HG02759 (cell line): ENCODE measurements around the gene FANCC.
"Not testable (repeated sequence)": the region's sequence is repeated elsewhere in the genome, so short reads cannot be mapped to it uniquely, and the experiment has no call there.

Source experiments
- ATAC-seq: cut with Tn5 transposase; IDR thresholded peaks from one replicate; pipeline ENCODE4 v1.9.1; 2021; ENCODE audit warnings: mild to moderate bottlenecking, moderate library complexity; ENCODE audit not compliant: unreplicated experiment

FANCC gene

DNA sequence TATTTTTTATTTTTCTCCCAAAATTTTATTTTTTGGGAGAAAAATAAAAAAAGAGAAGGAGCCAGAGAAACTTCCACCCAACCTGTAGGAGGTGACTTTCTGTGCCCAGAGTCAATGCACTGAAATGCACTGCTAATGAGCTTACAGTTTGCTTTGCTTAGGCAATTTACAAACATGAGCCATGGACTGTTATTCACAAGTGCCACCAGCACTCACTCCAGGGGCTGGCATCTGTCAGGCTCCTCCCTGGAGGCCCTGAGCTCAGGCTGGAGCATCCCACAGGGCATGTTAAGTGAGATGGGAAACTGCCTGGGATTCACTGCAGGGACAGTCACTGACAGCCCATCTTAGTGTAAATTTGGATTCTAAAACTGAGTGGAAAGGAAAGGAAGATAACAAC, 74.9 kb downstream of the FANCC start:
- ATAC-seq, result no peak

DNA sequence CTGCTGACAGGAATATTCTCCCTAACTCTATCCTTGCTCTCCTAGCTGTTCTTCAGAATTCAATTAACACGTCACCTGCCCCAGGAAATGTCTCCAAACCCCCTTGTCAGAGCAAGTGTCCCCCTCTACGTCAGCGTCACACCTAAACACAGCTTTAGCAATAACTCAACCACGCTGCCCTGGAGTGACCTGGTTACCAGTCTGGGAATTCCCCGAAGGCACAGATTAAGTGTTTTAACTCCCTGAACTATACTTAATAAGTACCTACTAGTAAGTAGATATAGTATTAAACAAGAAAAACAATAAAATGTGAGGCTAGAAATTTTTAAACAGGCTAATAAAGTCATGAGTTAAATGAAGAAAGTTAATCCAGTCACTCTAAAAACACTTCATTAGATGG, 78.4 kb downstream of the FANCC start:
- no peak for ATAC-seq

DNA sequence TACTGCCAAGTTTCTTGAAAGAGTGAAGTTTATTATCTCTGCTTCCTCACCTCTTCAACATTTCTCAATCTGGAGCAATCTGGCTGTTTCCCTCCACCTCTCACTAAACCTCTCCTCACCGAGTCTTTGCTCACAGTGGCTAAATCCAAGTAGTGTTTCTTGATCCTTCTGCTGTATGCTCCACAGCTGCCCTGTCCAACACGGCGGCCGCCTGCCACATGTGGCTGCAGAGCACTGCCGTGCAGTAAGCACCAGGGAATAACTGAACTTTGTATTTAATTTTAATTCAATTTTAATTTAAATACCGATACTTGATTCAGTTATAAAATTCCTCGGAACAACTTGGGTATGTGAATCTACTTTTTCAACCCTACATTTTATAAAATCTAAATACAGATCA, 80.2 kb downstream of the FANCC start:
- ATAC-seq, result no peak

DNA sequence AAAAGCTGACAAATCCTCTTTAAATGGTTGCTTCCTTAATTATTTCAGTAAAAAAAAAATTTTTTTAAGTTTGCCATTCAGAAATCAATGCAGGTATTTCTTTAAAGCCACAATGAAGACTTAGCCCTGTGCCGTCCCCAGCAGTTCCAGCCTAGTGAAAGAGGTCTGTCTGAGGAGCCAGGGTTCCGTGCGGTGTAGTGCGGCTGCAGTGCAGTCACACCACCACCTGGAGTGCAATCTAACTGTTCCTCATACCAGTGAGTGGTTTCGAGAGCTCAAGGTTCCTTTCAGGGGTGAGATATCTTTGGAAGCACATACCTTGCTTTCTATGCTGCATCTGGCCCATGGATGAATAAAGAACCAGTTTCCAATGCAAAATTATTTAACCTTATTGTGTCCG, 87.5 kb downstream of the FANCC start:
- ATAC-seq, result no peak

DNA sequence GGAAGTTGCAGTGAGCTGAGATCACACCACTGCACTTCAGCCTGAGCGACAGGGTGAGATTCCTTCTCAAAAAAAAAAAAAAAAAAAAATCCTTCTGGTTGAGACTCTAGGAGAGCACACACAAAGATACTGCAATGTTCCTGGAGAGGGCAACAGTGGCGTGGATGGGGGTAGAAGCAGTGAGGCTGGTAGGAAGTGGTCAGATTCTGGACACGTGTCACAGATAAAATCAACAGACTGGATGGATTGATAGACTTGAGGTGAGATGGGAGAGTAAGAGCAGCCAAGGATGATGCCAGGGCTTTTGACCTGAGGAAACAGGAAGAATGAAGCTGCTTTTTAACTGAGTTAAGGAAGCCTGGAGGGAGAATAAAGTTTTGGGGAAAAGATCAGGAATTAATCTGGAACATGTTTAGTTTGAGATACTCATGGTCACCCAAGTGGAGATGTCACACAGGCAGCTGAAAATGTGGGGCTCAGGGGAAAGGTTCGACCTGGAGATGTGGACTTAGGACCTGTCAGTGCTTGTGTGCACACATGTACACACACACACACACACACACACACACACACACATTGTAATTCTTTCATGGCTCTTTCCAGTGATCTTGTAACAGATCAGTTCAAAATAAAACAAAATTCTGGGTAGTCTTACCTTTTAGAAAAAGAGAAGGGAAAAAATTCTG, 88.1 kb downstream of the FANCC start:
- no peak for ATAC-seq

DNA sequence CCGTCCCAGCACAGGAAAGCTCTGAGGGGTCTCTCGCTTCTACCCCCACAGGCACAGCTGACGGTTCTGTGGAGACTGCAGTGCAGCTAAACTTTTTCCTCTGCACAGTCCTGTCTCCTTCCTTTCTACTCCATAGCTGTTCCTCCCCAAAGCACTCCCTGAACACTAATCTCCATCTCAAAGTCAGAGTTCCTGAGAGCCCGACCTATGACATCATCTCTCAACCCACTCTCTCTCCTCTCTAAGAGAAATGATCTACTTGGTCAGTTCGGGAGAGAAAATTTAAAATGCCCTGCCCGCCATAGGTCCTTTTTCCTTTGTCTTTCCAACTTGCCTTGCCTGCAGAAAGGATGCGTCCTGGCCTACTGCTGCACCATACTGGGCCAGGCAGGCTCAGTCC, 90.6 kb downstream of the FANCC start:
- ATAC-seq, result no peak

DNA sequence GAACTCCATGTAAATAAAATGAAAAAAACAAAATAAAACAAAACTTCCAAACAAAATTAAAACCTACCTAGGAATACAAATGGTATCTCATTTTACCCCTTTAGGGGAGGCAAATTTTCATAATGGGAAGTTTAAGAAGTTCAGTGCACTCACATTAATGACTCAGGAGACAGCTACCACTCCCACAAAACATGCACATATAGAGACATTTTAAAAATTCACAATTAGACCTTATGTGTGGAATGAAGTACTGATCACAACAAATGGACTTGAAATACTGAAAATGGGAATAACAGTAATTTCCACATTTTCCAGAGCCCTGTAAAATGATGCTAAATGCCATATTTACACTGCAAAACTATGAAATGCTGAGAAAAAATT, 91.8 kb downstream of the FANCC start:
- ATAC-seq, result no peak

DNA sequence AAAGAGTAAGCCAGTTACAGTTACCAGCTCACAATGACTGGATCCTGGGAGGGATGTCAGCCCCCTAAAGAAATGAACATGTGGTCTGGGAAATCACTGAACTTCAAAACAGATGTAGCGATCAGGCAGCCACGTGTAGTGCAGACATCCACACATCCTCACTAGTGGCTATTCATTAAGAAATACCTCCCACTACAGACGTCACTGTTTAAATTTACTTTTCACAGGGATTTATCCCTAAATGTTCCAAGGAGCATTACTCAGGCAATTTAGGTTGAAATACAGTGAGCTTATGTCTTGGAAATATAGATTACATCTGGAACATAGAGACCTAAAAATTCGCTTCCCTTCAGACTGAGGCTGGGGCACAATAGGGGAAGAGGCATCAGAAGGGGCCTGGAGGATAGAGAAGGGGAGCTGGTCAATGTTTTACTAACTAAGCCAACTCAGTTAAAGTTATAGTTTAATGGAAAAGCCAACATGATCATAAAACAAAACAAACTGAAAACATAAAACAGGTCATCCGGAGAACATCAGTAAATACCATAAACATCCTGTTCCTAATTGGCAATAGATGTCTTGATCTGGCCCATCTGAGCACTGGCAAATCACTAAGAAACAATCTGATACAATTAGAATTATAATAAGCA, 92.3 kb downstream of the FANCC start:
- no peak for ATAC-seq

DNA sequence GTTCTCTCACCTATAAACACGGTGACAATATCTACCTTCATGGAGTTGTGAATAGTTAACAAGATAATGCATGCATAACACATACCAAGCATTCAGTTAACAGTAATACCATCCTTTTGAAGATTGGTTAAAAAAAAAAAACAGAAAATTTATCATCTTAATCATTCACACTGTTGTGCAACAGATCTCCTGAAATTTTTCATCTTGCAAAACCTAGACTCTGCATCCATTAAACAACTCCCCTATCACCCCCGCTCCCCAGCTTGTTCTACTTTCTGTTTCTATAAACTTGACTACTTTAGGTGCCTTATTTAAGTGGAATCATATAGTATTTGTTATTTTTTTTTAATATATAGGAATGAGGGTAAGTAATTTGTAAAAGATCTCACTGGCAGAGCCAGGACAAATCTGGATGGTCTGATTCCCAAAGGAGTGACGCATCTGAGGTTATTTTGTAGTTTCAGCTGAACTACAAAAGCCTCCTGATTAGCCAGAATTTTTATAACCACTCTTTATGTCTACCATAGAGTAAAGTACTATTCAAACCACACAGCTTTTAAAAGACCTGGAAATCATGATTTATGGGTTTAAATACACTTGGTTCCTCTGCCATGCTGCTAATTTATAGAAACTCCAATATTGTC, 93.0 kb downstream of the FANCC start:
- ATAC-seq, result no peak

DNA sequence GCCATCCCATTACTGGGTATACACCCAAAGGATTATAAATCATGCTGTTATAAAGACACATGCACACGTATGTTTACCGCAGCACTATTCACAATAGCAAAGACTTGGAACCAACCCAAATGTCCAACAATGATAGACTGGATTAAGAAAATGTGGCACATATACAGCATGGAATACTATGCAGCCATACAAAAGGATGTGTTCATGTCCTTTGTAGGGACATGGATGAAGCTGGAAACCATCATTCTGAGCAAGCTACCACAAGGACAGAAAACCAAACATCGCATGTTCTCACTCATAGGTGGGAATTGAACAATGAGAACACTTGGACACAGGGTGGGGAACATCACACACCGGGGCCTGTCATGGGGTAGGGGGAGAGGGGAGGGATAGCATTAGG, 97.2 kb downstream of the FANCC start:
- not testable (repeated sequence) for ATAC-seq

DNA sequence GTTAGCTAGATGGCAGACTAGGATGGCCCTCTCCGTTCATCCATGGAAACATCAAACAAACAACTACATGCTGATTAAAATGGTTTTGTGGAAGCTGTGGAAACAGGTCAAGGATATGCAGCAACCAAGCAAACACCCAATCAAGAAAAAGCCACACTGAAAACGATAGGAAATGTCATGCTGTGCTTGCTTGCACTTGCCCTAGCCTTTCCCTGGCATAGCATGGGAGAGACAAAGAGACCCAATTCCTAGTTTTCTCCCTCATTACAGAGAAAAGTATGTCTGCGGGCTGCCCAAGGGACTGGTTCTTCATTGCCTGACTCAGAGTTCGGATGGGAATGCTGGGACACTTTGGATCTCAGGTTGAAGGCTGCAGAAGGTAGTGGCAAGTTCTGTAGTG, 98.7 kb downstream of the FANCC start:
- no peak for ATAC-seq

DNA sequence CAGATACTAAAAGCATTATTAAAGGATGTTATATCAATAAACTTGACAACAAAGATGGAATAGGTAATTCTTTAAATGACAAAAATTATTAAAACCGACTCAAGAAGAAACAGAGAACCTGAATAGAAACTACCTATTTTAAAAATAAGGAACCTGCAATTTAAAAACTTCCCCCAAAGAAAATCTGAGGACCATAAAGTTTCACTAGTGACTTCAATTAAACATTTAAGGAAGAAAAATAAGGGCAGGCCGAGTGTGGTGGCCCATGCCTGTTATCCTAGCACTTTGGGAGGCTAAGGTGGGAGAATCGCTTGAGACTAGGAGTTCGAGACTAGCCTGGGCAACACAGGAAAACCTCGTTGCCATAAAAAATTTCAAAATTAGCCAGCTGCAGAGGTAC, 99.6 kb downstream of the FANCC start:
- ATAC-seq, result no peak

DNA sequence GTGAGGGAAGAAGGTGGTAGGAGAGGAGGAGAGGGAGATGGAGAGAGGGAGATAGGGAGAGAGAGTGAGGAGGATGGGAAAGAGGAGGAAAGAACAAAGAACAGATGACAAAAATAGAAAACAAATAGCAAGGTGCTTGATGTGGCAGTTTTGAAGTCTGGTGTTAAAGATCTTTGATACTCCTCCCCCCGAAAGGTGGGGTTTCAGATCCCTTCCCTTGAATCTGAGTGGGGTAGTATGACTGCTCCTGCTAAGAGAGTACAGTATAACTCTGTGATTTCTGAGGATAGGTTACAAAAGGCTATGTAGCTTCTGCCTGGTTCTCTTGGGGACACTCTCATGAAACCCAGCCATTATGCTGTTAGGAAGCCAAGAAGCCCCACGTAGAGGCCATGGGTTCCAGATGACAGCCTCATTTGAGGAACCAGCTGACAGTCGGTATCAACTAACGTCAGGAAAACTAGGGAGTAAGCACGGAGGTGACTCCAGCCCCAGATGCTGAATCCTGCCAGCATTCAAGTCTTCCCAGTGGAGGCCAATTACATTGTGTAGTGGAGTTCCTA, 102.1 kb downstream of the FANCC start:
- no peak for ATAC-seq

DNA sequence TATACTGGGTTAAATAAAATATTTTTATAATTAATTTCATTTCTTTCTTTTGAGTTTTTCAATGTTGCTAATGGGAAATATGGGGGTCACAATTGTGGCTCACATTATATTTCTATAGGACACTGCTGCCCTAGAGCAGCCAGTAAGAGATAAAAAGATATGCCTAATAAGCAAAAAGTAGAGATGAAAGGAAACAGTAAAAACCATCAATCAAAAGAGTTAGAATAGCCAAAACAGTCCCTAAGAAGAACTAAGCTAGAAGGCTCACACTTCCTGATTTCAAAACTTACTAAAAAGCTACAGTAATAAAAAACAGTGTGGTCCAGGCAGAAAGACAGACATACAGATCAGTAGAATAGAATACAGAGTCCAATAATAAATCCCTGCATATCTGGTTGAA, 104.4 kb downstream of the FANCC start:
- ATAC-seq, result no peak

DNA sequence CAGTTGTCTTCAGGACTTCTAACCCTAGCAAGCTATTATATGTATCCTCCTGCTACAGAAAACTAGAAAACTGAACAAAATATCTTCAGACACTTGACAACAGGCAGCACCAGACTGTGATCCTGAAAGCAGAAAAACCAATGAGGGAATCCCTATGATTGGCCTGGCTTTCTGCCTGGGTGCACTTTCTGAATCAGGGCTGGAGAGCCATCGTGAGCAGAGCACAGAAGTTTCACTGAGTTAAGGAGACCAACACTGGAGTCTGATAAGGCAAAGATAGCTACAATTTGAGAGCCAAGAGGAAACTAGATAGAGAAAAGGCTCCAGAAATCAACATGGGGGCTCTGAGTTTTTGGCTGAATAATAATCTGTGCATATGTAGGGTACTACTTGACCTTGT, 106.5 kb downstream of the FANCC start:
- ATAC-seq, result no peak

DNA sequence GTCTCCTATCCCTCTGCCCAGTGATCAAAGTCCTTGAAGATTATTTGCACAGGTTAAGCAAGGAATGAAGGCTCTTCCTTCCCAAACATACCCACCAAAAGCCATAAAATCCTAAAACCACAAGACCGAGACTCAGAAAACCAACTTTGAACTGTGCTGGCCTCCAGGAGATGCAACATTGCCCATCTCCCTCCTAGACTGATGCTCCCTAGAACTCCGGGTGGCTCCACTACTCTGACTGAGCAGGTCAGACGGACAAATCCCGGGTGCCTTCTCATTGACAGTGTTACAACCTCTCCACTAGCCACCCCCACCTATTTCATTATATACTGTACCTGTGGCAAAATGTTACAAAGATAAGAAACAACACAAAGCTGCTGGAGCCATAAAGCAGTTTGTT, 110.1 kb downstream of the FANCC start:
- no peak for ATAC-seq

DNA sequence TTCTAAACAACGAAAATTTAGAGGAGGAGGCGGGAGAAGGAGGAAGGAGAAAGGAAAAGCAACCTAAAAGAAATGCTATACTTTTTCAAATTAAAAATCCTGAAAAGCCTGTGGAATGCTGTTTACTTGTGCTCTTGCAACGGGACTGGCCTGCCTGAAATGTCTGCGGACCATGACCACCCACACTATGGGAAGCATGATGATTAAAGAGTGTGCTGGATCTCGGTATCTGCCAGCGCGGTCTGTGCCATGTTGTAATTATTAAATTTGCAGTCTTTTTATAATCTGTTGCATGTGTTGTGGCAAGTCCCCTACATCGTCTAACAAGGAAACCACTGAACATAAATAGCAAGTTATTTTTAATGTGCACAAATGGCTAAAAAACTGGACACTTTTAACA, 111.4 kb downstream of the FANCC start:
- ATAC-seq, result no peak

DNA sequence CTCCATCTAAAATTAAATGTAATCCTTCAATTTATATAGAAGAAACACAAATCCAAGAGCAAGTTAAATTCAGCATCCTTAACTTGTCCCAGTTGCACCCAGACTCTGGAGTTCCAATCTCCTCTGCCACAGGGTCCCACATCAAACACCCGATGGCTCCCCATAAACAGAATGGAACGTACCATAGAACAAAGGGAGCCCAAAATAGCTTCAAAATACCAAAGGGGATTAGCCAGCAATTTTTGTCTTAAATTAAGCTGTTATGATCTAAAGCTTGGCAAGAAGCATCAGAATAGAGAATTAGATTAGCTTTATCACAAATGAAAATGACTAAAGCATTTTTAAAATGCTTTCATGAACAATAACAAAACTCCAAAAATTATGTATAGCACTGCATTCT, 112.8 kb downstream of the FANCC start:
- ATAC-seq, result no peak

DNA sequence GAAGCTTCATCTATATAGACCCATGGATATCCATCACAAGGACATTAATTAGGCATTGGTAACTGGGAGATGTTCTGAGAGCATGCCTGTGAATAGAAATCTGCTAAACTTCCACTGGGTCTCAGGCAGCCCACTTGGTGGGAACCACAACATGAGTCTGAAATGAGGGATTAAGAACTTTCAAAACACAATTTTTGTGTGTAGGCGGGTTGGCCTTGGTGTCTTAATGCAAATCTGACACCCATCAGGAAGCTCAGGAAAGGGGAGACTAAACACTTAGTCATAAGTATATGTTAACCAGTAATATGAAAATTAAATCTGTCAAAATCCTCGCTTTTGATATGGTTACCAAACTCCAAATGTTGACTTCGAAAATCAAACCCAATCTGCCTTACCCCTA, 113.2 kb downstream of the FANCC start:
- no peak for ATAC-seq

DNA sequence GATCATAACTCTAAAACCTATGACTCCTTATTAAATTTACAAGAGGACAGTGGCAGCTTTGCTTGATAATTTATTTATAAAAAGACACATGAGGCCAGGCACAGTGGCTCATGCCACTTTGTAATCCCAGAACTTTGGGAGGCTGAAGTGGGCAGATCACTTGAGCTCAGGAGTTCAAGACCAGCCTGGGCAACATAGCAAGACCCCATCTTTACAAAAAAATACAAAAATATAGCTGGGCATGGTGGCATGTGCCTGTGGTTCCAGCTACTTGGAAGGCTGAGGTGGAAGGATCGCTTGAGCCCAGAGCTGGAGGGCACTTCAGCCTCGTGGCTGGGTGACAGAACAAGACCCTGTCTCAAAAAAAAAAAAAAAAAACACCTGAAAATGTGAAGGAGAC, 114.5 kb downstream of the FANCC start:
- not testable (repeated sequence) for ATAC-seq

DNA sequence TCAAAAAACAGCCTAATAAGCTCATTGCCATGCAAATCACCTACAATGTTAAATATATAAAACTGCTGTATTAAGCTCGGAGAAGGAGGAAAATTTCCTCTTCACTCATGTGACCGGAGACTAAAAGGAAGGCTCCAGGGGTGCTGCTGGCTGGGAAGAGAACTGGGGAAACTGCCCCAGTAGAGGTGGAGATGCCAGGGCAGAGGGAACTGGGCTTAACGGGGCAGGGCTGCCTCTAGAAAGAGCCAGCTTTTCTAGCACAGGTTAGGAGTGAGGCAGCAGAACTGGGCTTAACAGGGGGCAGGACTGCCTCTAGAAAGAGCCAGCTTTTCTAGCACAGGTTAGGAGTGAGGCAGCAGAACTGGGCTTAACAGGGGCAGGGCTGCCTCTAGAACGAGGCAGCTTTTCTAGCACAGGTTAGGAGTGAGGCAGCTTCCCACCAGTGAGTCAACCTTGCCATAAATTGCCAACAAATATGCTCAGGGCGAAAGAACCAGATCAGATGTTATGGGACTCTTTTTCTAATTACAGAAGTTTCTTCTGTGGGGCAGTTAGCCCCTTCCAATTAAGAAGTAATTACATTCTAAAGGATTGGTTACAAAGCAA, 115.3 kb downstream of the FANCC start:
- no peak for ATAC-seq

DNA sequence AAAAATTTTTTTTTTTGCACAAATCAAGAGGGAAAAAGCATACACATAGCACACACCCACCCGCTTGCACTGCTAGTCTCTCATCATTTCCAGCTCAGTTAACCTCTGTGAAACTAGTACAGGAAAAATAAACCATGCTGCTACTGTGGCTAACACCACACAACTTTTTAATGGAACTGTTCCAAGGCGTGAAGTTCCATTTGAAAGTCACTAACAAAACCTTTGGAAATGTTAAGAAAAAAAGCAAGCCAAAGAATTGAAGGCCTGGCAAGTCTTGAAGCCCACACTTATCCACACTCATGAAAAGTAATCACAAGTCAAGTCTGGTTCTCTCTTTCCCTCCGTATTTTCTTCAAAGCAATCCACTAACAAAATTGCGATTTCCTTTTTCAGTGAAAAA, 116.3 kb downstream of the FANCC start:
- ATAC-seq, result no peak
